ENCODE measurements around the gene AIG1. TPM values are rescaled to one million over a fixed set of nuclear protein-coding genes. Genes with fewer than 3 reads are reported as not detected.

Gene AIG1
- polyA plus RNA-seq, 1 of the 3 experiments (the other 2 are of a cell fraction) = 36.8 TPM

- TF ChIP-seq, protein P1, sequence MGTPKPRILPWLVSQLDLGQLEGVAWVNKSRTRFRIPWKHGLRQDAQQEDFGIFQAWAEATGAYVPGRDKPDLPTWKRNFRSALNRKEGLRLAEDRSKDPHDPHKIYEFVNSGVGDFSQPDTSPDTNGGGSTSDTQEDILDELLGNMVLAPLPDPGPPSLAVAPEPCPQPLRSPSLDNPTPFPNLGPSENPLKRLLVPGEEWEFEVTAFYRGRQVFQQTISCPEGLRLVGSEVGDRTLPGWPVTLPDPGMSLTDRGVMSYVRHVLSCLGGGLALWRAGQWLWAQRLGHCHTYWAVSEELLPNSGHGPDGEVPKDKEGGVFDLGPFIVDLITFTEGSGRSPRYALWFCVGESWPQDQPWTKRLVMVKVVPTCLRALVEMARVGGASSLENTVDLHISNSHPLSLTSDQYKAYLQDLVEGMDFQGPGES (IDR thresholded peaks at IDR 0.05; ENCODE audit: low read depth, low read length) = no peak
- TF ChIP-seq CTCF (IDR thresholded peaks at IDR 0.05) = no peak
- TF ChIP-seq RXRA (IDR thresholded peaks at IDR 0.05; ENCODE audit: borderline replicate concordance, low read depth) = no peak
- TF ChIP-seq, protein P2, sequence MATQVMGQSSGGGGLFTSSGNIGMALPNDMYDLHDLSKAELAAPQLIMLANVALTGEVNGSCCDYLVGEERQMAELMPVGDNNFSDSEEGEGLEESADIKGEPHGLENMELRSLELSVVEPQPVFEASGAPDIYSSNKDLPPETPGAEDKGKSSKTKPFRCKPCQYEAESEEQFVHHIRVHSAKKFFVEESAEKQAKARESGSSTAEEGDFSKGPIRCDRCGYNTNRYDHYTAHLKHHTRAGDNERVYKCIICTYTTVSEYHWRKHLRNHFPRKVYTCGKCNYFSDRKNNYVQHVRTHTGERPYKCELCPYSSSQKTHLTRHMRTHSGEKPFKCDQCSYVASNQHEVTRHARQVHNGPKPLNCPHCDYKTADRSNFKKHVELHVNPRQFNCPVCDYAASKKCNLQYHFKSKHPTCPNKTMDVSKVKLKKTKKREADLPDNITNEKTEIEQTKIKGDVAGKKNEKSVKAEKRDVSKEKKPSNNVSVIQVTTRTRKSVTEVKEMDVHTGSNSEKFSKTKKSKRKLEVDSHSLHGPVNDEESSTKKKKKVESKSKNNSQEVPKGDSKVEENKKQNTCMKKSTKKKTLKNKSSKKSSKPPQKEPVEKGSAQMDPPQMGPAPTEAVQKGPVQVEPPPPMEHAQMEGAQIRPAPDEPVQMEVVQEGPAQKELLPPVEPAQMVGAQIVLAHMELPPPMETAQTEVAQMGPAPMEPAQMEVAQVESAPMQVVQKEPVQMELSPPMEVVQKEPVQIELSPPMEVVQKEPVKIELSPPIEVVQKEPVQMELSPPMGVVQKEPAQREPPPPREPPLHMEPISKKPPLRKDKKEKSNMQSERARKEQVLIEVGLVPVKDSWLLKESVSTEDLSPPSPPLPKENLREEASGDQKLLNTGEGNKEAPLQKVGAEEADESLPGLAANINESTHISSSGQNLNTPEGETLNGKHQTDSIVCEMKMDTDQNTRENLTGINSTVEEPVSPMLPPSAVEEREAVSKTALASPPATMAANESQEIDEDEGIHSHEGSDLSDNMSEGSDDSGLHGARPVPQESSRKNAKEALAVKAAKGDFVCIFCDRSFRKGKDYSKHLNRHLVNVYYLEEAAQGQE (IDR thresholded peaks at IDR 0.05; ENCODE audit: low read depth, low read length) = no peak
- no peak for TF ChIP-seq MAX (IDR thresholded peaks at IDR 0.05; ENCODE audit: low read depth)
- no peak for TF ChIP-seq NRF1 (IDR thresholded peaks at IDR 0.05; ENCODE audit: low read depth, low read length)
- no peak for TF ChIP-seq TEAD4 (IDR thresholded peaks at IDR 0.05; ENCODE audit: borderline replicate concordance, insufficient read depth)
- peak; percentile 65 for TF ChIP-seq TCF12 (IDR thresholded peaks at IDR 0.05)
These were observed 268.2 kb downstream of the AIG1 start (continued) for GRCh38 chr6:143328876-143329275.

GRCh38 chr6:143329323-143329722 is 268.6 kb downstream of the AIG1 start:
- H3K9me2 ChIP-seq = no peaks in the 10 kb centered on the region
- H2AFZ ChIP-seq (ENCODE audit: low read depth) = no peak overlapping the region
- H3K4me1 ChIP-seq (ENCODE audit: control insufficient read depth in 1 of 2, insufficient read depth in 2 of 2, low read depth in 1 of 2, low read length in 1 of 2) = no peaks in the 10 kb centered on the region
- no peaks in the 10 kb centered on the region for H3K27me3 ChIP-seq (ENCODE audit: insufficient read depth)
- no peaks in the 10 kb centered on the region for H4K20me1 ChIP-seq (ENCODE audit: insufficient read depth)
- CTCF ChIA-PET = interaction anchor here (1.8 kb wide), 1 partner anchor 8 kb away, joined by 7 read pairs; no protein-coding TSS in a partner anchor
- H3F3A ChIP-seq (replicated peaks; ENCODE audit: insufficient read depth) = peaks cover 3% of the 10 kb centered on the region
- no peaks in the 10 kb centered on the region for H3K9me3 ChIP-seq
- POLR2A ChIA-PET = no interaction called here
- H3K27ac ChIP-seq (ENCODE audit: low read depth in 2 of 2, low read length in 1 of 2) = no peak overlapping the region
- H3K4me2 ChIP-seq = no peak overlapping the region
- DNase-seq = no peak
- TF ChIP-seq TCF12 (IDR thresholded peaks at IDR 0.05) (no peak), FOXJ3 (CRISPR knock-in tag; IDR thresholded peaks at IDR 0.05) (no peak), RAD21 (IDR thresholded peaks at IDR 0.05; ENCODE audit: low read length) (no peak)
- peaks cover 0 to 4% of the 10 kb centered on the region in 2 experiments for H3K36me3 ChIP-seq (replicated peaks in 1 of 2; ENCODE audit: control insufficient read depth in 1 of 2, insufficient read depth in 2 of 2, low read length in 1 of 2)
- H3K79me2 ChIP-seq (ENCODE audit: insufficient read depth) = no peaks in the 10 kb centered on the region
- 89% methylated on average over 3 of the region's 3 CpGs for WGBS (ENCODE audit: low lambda C conversion rate)
- H3K4me3 ChIP-seq (ENCODE audit: low read depth in 2 of 2, low read length in 1 of 2) = no peak overlapping the region
- H3K9ac ChIP-seq = no peak overlapping the region
